K562 (cell line): ENCODE measurements around the gene TLNRD1. TPM values are rescaled to one million over a fixed set of nuclear protein-coding genes. Genes with fewer than 3 reads are reported as not detected.

Experiments
- CHCHD3 ChIP-seq: fragments of 250-450 bp; sonication (Bioruptor Pico); IDR thresholded peaks from 2 replicates; pipeline ENCODE4 v2.1.2; 2022; ENCODE audit warnings: mild to moderate bottlenecking
- CSDE1 ChIP-seq, 2 experiments: fragments of 450-650 bp; IDR thresholded peaks; 2 replicates each; pipeline ENCODE4 v1.6.1; 2016; ENCODE audit warnings: mild to moderate bottlenecking in 1 of 2
- DMBX1 ChIP-seq: fragments of 250-450 bp; sonication (Bioruptor Pico); IDR thresholded peaks from 2 replicates; pipeline ENCODE4 v1.8.0; 2022; ENCODE audit warnings: inconsistent platforms, mild to moderate bottlenecking, moderate library complexity, borderline replicate concordance
- EZH2 ChIP-seq: IDR thresholded peaks from 2 replicates; pipeline ENCODE4 v1.6.1; 2012; ENCODE audit warnings: low read depth, mild to moderate bottlenecking, inconsistent platforms, low read length, borderline replicate concordance
- FOS ChIP-seq: IDR thresholded peaks from 3 replicates; pipeline ENCODE4 v1.6.1; 2011; ENCODE audit not compliant: insufficient read length; ENCODE audit errors: extremely low read depth
- HNRNPH1 ChIP-seq: fragments of 200-400 bp; formaldehyde crosslinking; optimal IDR thresholded peaks from 2 replicates; pipeline ENCODE3; 2017; ENCODE audit warnings: low read depth, mild to moderate bottlenecking, low read length, moderate library complexity
- KLF13 ChIP-seq: fragments of 450-650 bp; IDR thresholded peaks from 2 replicates; pipeline ENCODE4 v1.6.1; 2016; ENCODE audit warnings: missing genetic modification characterization, low read depth, mild to moderate bottlenecking, missing compliant biosample characterization, moderate library complexity, borderline replicate concordance
- LARP7 ChIP-seq: fragments of 450-650 bp; IDR thresholded peaks from 2 replicates; pipeline ENCODE4 v1.6.1; 2016
- NCOR1 ChIP-seq: fragments of 450-650 bp; IDR thresholded peaks from 2 replicates; pipeline ENCODE4 v1.6.1; 2016; ENCODE audit warnings: mild to moderate bottlenecking, moderate library complexity
- NFXL1 ChIP-seq: fragments of 450-650 bp; formaldehyde crosslinking; IDR thresholded peaks from 2 replicates; pipeline ENCODE4 v1.4.0; 2021; ENCODE audit warnings: mild to moderate bottlenecking
- PML ChIP-seq: IDR thresholded peaks from 2 replicates; pipeline ENCODE4 v1.6.1; 2012; ENCODE audit warnings: low read length, inconsistent platforms
- SIRT6 ChIP-seq: IDR thresholded peaks from one replicate; pipeline ENCODE4 v1.6.1; 2012; ENCODE audit warnings: low read depth, mild to moderate bottlenecking, control low read depth, inconsistent platforms, low read length, moderate library complexity
- TBL1XR1 ChIP-seq, 2 experiments: IDR thresholded peaks; 2 replicates each; pipeline ENCODE4 v1.6.1; 2012; ENCODE audit warnings: improper control_type of control experiment in 2 of 2, low read length in 2 of 2, mild to moderate bottlenecking in 1 of 2
- U2AF1 ChIP-seq: fragments of 200-400 bp; formaldehyde crosslinking; optimal IDR thresholded peaks from 2 replicates; pipeline ENCODE3; 2017; ENCODE audit warnings: mild to moderate bottlenecking, low read depth, low read length, moderate library complexity
- ZNF444 ChIP-seq: fragments of 250-450 bp; sonication (Bioruptor Pico); IDR thresholded peaks from 2 replicates; pipeline ENCODE4 v1.4.0; 2020; ENCODE audit warnings: mild to moderate bottlenecking, moderate library complexity
- ZNF445 ChIP-seq: fragments of 250-450 bp; sonication (Bioruptor Pico); IDR thresholded peaks from 2 replicates; pipeline ENCODE4 v1.4.0; 2020; ENCODE audit warnings: low read depth, mild to moderate bottlenecking, moderate library complexity
- ZNF449 ChIP-seq: fragments of 250-450 bp; sonication (Bioruptor Pico); IDR thresholded peaks from 2 replicates; pipeline ENCODE4 v1.8.0; 2022; ENCODE audit warnings: moderate library complexity, mild to moderate bottlenecking, inconsistent platforms
- polyA plus RNA-seq, 8 experiments: library from polyadenylated mRNA; depleted of rRNA in 4 of 8; stranded (reverse) in 5 of 8; unstranded in 3 of 8; fragments of >200 nt; fragmentation: Nextera tagmentation in 2 of 8; fragmentation: Illumina TruSeq in 1 of 8; extraction: Ambion mirVana in 2 of 8; extraction: Trizol in 1 of 8; gene quantifications; 2 replicates each; pipeline versions ENCODE4 v1.2.1 to v1.2.3, GENCODE V29; 2011 to 2014; ENCODE audit warnings: inconsistent platforms in 1 of 8, missing spikeins in 1 of 8
- total RNA-seq, 7 experiments: library from RNA; depleted of rRNA in 6 of 7; stranded (reverse); fragments of >200 nt in 6 of 7; fragmentation: Illumina TruSeq in 2 of 7; extraction: Trizol in 2 of 7; gene quantifications; 2 replicates each; pipeline versions ENCODE4 v1.2.1 to v1.2.3, GENCODE V29; 2011 to 2021; ENCODE audit warnings: low replicate concordance in 1 of 7
- TF ChIP-seq, protein P1 (sequence below): fragments of 250-450 bp; sonication (Bioruptor Pico); IDR thresholded peaks from 2 replicates; pipeline ENCODE4 v1.4.0; 2020; ENCODE audit warnings: mild to moderate bottlenecking, moderate library complexity
- TF ChIP-seq, protein P2 (sequence below): sonication (generic); formaldehyde crosslinking; IDR thresholded peaks from 2 replicates; pipeline ENCODE4 v1.8.1; 2022; ENCODE audit warnings: missing genetic modification reagents
- TF ChIP-seq, protein P3 (sequence below): sonication (generic); formaldehyde crosslinking; IDR thresholded peaks from 2 replicates; pipeline ENCODE4 v1.8.0; 2023; ENCODE audit warnings: mild to moderate bottlenecking, missing genetic modification reagents

TLNRD1 gene
- total and polyA plus RNA-seq, 9 of the 15 experiments (the other 6 are each of a cell fraction or from before 2014, with no cell fraction given): 1.1 to 33.1 (median 5.7) TPM

DNA sequence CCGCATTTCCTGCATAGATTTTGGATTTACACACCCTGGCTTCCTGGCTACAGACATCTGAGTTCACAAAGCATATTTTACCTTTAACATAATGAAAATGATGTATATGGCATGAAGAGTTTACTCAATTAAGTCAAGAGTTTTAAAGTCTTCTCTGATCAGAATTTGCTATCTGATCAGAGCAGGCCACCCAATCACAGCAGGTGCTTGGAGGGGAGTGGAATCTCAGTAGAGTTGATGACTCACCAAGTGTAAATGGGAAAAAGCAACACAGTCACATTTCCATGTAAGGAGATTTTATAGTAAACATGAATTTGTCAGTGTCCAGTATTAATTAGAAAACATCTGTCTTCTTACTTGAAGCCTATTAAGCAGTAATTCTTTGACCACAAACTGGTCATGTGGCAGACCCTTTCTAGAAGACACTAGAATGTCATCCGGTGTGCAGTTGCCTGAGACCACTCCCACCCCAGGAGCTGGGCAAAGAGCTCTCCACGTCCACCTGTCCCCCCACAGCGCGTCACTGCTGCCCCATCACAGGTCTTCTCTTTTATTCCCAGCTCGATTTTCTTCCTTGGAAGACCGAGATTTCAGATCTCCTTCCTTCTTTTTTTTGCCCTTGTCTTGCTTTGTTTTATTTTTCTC is 21.9 kb upstream of the TLNRD1 start (continued):
- TF ChIP-seq ZNF444 (CRISPR knock-in tag) (no peak), SIRT6 (no peak), NFXL1 (CRISPR knock-in tag) (no peak), PML (no peak), ZNF449 (CRISPR knock-in tag) (no peak), FOS (no peak), ZNF445 (CRISPR knock-in tag) (no peak), DMBX1 (CRISPR knock-in tag) (no peak), LARP7 (no peak), CHCHD3 (CRISPR knock-in tag) (no peak), EZH2 (no peak), KLF13 (tag) (no peak), NCOR1 (no peak), U2AF1 (no peak), CSDE1 (IDR thresholded peaks at IDR 0.05) (no peak), TBL1XR1 (IDR thresholded peaks at IDR 0.05; ENCODE audit: low read length in 2 of 2) (no peak), HNRNPH1 (no peak)
- TF ChIP-seq, protein P1, sequence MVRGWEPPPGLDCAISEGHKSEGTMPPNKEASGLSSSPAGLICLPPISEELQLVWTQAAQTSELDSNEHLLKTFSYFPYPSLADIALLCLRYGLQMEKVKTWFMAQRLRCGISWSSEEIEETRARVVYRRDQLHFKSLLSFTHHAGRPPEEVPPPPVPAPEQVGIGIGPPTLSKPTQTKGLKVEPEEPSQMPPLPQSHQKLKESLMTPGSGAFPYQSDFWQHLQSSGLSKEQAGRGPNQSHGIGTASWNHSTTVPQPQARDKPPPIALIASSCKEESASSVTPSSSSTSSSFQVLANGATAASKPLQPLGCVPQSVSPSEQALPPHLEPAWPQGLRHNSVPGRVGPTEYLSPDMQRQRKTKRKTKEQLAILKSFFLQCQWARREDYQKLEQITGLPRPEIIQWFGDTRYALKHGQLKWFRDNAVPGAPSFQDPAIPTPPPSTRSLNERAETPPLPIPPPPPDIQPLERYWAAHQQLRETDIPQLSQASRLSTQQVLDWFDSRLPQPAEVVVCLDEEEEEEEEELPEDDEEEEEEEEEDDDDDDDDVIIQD (CRISPR knock-in tag): no peak
- TF ChIP-seq, protein P2, sequence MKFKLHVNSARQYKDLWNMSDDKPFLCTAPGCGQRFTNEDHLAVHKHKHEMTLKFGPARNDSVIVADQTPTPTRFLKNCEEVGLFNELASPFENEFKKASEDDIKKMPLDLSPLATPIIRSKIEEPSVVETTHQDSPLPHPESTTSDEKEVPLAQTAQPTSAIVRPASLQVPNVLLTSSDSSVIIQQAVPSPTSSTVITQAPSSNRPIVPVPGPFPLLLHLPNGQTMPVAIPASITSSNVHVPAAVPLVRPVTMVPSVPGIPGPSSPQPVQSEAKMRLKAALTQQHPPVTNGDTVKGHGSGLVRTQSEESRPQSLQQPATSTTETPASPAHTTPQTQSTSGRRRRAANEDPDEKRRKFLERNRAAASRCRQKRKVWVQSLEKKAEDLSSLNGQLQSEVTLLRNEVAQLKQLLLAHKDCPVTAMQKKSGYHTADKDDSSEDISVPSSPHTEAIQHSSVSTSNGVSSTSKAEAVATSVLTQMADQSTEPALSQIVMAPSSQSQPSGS (CRISPR knock-in tag): no peak
- TF ChIP-seq, protein P3, sequence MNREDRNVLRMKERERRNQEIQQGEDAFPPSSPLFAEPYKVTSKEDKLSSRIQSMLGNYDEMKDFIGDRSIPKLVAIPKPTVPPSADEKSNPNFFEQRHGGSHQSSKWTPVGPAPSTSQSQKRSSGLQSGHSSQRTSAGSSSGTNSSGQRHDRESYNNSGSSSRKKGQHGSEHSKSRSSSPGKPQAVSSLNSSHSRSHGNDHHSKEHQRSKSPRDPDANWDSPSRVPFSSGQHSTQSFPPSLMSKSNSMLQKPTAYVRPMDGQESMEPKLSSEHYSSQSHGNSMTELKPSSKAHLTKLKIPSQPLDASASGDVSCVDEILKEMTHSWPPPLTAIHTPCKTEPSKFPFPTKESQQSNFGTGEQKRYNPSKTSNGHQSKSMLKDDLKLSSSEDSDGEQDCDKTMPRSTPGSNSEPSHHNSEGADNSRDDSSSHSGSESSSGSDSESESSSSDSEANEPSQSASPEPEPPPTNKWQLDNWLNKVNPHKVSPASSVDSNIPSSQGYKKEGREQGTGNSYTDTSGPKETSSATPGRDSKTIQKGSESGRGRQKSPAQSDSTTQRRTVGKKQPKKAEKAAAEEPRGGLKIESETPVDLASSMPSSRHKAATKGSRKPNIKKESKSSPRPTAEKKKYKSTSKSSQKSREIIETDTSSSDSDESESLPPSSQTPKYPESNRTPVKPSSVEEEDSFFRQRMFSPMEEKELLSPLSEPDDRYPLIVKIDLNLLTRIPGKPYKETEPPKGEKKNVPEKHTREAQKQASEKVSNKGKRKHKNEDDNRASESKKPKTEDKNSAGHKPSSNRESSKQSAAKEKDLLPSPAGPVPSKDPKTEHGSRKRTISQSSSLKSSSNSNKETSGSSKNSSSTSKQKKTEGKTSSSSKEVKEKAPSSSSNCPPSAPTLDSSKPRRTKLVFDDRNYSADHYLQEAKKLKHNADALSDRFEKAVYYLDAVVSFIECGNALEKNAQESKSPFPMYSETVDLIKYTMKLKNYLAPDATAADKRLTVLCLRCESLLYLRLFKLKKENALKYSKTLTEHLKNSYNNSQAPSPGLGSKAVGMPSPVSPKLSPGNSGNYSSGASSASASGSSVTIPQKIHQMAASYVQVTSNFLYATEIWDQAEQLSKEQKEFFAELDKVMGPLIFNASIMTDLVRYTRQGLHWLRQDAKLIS: no peak
